Measurements from ENCODE around the gene KLK13. TPM values are rescaled to one million over a fixed set of nuclear protein-coding genes. Genes with fewer than 3 reads are reported as not detected.

KLK13 gene
- not detected in 2 replicates for total RNA-seq

DNA sequence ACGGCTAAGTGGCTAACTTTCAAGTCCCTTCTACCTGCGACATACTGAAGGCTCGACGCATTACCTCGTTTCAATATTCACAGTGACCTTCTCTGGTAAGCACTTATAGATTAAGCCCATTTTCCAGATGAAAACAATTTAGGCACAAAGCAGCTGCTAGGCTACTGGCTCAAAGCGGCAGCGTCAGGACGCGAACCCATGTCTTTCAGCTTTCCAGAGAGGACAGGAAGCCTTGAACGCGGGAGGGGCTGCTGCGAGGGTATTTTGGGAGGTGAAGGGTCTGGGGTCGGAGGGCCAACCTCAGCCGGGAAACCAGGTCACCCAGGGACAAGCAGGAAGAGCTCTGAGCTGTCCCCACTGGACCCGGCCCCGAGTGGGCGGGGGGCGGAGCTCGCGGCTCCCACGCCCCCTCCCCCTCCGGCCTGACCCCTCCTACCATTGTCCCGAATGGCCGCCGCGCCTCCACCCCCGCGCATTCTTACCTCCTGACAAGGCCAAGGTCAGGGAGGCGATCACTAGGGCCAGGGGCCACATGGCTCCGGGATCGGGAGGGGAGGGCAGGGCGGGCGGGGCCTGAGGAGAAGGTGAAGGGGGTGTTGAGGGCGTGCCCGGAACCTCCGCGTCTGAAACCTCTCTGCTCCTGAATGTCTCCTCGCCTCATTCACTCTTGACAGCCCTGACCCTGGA lies at the start of gene KLK13:
TSS of gene KLK13 (minus strand) at position 559 of the 687 bp plus-strand sequence. CDS start at position 534, 25 bp downstream.

DNA sequence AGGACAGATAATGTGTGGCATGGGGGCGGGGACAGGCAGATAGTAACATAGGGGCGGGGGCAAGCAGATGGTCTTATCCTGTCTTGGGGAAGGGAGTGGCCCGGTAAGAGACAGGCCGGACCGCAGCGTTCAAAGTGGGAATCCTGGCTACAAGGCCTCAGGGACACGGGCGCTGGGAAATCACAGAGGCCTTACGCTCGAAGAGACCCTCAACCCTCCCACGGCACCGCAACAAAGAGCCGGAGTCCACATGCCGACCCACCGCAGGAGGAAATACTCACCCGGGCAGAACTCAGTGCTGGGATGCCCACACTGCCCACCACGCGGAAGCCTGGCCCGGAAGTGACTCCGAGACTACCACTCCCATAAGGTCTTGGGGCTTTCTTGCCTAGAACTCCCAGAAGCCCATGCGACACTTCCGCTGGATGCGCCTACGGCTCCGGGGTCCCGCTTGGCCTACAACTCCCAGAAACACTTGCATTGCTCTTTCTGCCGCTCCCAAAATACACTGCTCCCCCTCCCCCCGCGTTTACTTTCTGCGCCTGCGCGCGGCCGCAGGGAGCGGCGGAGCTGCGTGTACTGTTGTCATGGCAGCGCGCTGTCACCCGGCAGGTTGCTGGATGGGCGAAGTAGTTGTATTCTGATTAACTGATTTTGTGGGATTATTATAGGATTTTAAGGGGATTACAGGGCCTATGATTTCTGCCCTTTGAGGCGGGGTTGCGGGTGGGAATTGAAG lies 43.3 kb upstream of the KLK13 start, which contains the start of gene CTU1:
TSS of gene CTU1 (minus strand) at position 344 of the 739 bp plus-strand sequence. CDS start 3,840 bp downstream, outside the sequence.

DNA sequence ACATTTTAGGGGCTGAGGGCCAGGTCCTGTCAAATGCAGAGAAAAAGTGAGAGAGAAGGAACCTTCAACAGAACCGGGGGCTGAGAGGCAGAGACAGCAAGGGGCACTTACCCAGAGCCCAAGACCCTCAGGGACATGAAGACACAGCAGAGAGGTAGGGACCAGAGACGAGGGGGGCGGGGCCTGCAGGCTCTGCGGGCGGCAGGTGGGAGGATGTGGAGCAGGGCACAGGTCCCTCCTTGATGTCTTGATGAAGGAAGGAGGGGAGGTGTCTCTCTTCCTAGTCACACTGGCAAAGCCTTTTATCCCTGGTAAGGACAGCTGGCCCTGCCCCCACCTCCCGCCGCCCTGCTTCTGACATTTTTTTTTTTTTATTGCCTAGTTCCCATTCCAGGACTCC lies 17.7 kb upstream of the KLK13 start, which contains the start of gene KLK14:
TSS of gene KLK14 (minus strand) at position 277 of the 400 bp plus-strand sequence. CDS start at position 4, 273 bp downstream.

DNA sequence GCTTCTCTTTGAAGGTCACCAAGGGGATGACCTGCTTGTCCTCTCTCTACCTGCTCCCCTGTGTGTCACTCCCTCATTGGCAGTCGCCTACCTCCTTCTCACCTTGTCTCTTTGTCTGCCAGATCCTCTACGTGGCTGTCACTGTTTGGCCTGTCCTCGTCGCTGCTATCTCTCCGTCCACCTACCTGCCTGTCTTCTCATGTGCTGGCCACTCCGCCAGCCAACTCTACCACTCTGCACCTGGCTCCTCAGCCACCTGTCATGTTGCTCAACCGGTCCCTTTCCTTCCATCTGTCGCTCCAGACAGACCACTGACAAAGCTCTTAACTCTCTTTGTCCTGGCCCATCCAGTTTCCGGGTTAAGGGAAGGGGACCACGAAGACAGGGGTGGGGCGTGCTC lies 30.2 kb downstream of the KLK13 start, which contains the start of gene KLK12:
TSS of gene KLK12 (minus strand) at position 299 of the 400 bp plus-strand sequence. CDS start 381 bp downstream, outside the sequence.

DNA sequence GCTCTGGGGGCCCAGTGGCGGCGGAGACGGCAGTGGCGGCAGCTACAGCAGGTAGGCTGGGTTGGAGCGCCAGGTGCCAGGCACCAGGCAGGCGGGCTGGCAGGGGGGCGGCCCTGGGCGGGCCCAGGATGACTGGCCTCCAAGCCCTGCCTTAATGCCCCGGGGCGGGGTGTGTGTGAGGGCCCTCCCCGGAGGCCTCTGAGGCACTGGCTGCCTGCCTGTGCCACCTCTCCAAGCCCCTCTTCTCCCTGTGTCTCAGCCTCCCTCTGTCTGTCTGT lies 38.4 kb downstream of the KLK13 start, which contains the start of gene KLK11:
TSS of gene KLK11 (minus strand) at position 63 of the 278 bp plus-strand sequence. CDS start 985 bp downstream, outside the sequence.

GRCh38 chr19:51019544-51019925 lies 45.4 kb downstream of the KLK13 start, which contains the start of gene KLK10:
Gene KLK10 (minus strand): TSS chr19:51019709. CDS start chr19:51019130, 579 bp downstream.

Other genes with a start within 250 kb of the KLK13 start
- gene KLK1, start 241.3 kb downstream of the KLK13 start, total RNA-seq, result not detected in 2 replicates
- not detected in 2 replicates for gene KLK15, start 231.5 kb downstream of the KLK13 start, total RNA-seq
- gene KLK3, start 210.2 kb downstream of the KLK13 start, total RNA-seq, result not detected in 2 replicates
- not detected in 2 replicates for gene KLK2, start 191.7 kb downstream of the KLK13 start, total RNA-seq
- not detected in 2 replicates for gene KLK4, start 153.7 kb downstream of the KLK13 start, total RNA-seq
- gene KLK5, start 112.1 kb downstream of the KLK13 start, total RNA-seq, result not detected in 2 replicates
- not detected in 2 replicates for gene KLK6, start 95.5 kb downstream of the KLK13 start, total RNA-seq
- not detected in 2 replicates for gene KLK7, start 81.2 kb downstream of the KLK13 start, total RNA-seq
- gene KLK8, start 63.5 kb downstream of the KLK13 start, total RNA-seq, result not detected in 2 replicates
- not detected in 2 replicates for gene KLK10, start 45.4 kb downstream of the KLK13 start, total RNA-seq
- not detected in 2 replicates for gene KLK11, start 38.5 kb downstream of the KLK13 start, total RNA-seq
- not detected in 2 replicates for gene KLK12, start 30.1 kb downstream of the KLK13 start, total RNA-seq
- 0.17 TPM in 1 of 2 replicates, not detected in the other for gene KLK14, start 17.8 kb upstream of the KLK13 start, total RNA-seq
- 6.8 and 12.9 TPM in 2 replicates for gene CTU1, start 43.3 kb upstream of the KLK13 start, total RNA-seq
- not detected in 2 replicates for gene SIGLEC9, start 59.8 kb upstream of the KLK13 start, total RNA-seq
- not detected in 2 replicates for gene SIGLEC7, start 77.2 kb upstream of the KLK13 start, total RNA-seq
- not detected in 2 replicates for gene CD33, start 160.0 kb upstream of the KLK13 start, total RNA-seq
- not detected in 2 replicates for gene SIGLECL1, start 186.0 kb upstream of the KLK13 start, total RNA-seq
- not detected in 2 replicates for gene IGLON5, start 246.6 kb upstream of the KLK13 start, total RNA-seq